ENCODE measurements around the gene DDX23. TPM values are rescaled to one million over a fixed set of nuclear protein-coding genes. Genes with fewer than 3 reads are reported as not detected.

Gene DDX23
- total RNA-seq, 1 donor from 2014 or later = 32.4 TPM

DNA sequence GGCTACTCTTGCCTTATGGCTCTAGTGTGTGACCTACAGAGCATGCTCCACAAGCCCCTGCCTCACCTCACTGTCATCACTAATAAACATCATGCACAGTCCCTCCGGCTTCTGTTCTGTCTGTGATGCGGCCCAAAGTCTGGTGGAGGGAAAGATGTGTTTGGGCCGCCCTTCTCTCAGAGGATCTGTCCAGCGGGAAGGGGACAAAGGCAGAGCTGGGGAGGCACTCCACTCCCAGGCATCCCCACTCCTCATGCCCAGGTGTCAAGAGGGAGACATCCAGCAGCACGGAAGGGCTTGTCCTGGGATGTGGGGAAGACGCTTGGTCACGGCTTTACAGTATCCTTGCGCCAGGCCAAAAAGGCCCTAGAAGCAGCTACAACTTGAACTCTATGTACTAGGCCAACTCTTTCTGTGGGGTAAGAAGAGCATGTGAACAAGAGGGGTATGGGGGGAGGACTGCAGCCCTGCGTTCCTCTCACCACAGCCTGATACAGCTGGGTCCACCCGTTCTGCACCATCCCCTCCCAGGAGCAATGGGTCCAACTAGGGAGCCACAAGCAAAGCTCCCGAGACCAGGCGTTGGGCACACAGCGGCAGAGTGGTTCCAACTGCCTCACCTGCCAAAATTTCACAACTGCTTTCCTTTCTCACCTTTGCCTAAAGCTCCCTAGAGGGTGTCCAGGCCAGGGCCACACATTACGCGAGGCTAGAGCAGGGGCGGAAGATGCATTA is 23.0 kb downstream of the DDX23 start:
- DNase-seq = no peak
- intact Hi-C loops (cut with DNase I) = no loop called here
- no peak for ATAC-seq (ENCODE audit: poor library complexity)

DNA sequence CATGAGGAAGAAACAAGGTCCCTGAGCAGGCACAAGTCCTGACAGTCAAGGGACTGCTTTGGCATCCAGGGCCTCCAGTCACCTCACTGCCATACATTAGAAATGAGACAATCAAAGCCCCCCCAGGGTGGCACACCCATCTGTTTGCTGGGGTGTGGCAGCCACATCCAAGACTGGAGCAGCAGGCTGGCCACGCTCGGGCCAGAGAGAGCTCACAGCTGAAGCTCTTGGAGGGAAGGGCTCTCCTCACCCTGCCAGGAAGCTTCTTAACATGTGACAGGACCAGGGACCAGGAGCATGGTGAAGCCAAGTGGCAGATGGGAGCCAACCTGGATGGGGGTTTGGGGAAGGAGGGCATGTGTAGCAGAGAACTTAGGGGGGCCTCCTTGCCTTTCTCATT is 23.7 kb downstream of the DDX23 start:
- intact Hi-C loops (cut with DNase I) = no loop called here
- DNase-seq = no peak
- no peak for ATAC-seq (ENCODE audit: poor library complexity)

DNA sequence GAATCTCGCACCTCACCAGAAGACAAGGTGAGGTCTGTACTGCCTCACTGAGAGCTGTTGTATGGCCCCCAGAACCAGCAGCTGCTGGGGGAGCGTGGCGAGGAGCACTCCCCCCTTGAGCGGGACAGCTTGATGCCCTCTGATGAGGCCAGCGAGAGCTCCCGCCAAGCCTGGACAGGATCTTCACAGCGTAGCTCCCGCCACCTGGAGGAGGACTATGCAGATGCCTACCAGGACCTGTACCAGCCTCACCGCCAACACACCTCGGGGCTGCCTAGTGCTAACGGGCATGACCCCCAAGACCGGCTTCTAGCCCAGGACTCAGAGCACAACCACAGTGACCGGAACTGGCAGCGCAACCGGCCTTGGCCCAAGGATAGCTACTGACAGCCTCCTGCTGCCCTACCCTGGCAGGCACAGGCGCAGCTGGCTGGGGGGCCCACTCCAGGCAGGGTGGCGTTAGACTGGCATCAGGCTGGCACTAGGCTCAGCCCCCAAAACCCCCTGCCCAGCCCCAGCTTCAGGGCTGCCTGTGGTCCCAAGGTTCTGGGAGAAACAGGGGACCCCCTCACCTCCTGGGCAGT is 24.4 kb downstream of the DDX23 start:
- intact Hi-C loops (cut with DNase I) = no loop called here
- DNase-seq = no peak
- no peak for ATAC-seq (ENCODE audit: poor library complexity)

DNA sequence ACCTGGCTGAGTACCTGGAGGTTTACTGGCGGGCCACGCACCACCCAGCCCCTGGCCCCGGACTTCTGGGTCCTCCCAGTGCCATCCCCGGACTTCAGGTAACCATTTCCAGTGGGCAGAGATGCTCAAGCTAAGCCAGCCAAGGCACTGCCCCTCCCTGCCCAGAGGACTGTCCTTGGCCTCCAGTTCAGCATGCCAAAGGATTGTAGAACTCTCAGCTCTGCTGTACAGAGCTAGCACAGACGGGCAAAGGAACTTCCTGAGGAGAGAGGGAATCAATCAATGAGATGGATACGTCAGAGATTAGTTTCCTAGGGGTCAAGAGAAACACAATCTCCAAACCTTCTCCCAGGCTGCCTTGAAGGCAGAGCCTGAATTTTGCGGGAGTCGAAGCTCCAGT is 24.9 kb downstream of the DDX23 start:
- ATAC-seq (ENCODE audit: poor library complexity) (no peak), DNase-seq (no peak)
- intact Hi-C loops (cut with DNase I) = no loop called here

DNA sequence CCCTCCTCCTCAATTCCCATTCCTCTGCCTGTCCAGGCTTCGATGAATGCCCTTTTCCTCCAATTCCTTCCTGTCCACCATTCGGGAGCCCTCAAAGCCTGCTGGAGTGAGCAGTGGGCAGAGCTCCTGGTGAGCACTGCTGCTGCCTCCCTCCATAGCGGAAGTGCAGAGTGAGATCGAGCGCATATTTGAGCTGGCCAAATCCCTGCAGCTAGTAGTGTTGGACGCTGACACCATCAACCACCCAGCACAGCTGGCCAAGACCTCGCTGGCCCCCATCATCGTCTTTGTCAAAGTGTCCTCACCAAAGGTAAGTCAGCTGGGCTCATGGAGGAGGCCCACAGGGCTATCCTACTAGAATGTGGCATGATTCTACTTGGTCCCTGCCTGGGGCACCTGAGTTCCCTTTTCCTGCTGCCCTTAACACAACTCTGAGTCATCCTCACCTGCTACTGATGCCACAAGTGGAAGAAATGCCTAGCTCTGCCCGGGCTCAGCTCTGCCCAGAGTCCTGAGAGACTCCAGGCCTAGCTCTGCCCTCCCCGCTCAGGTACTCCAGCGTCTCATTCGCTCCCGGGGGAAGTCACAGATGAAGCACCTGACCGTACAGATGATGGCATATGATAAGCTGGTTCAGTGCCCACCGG is 25.6 kb downstream of the DDX23 start:
- DNase-seq (no peak), ATAC-seq (ENCODE audit: poor library complexity) (no peak)
- intact Hi-C loops (cut with DNase I) = no loop called here

DNA sequence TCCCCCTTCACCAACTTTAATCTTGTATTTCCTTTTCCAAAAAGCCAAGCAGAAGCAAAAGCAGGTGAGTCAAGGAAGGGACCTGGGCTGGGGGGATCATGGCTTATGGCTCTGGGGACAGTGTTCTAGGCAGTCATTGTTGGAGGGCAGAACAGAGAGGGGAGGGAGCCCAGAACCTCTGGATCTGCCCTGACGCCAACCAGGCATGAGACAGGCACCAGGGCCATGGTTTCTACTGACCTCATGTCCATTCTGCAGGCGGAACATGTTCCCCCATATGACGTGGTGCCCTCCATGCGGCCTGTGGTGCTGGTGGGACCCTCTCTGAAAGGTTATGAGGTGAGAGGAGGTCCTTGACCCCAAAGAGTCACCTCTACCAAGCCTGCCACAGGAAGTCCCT is 27.1 kb downstream of the DDX23 start:
- ATAC-seq (ENCODE audit: poor library complexity) (no peak), DNase-seq (no peak)
- intact Hi-C loops (cut with DNase I) = no loop called here

DNA sequence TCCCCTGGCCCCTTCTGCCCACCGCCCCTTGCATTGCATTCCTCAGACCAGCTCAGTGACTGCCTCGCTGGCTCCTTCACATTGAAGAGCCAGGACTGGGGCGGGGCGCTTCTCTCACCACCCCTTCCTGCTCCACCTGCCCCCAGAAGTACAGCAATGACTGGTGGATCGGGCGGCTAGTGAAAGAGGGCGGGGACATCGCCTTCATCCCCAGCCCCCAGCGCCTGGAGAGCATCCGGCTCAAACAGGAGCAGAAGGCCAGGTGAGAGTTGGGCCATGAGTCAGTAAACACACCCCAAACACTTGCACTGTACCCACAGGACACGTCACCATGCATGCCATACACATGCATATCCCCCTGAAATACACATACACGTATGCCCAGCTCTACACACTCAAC is 27.9 kb downstream of the DDX23 start:
- intact Hi-C loops (cut with DNase I) = no loop called here
- DNase-seq (no peak), ATAC-seq (ENCODE audit: poor library complexity) (no peak)

DNA sequence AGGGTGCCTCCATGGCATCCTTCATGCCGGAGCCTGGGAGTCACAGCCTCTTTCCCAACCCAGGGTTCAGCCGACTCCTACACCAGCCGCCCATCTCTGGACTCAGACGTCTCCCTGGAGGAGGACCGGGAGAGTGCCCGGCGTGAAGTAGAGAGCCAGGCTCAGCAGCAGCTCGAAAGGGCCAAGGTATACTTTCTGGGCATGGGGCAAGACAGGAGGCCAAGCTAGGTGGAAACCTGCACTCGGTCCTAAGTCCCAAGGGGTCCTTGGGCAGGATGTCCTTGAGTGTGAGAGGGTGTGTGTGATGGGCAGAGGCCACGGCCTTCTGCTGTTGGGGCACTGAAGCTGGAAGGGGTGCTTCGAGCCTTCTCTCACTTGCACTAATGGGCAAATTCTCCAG is 28.7 kb downstream of the DDX23 start:
- DNase-seq (no peak), ATAC-seq (ENCODE audit: poor library complexity) (no peak)
- intact Hi-C loops (cut with DNase I) = no loop called here

DNA sequence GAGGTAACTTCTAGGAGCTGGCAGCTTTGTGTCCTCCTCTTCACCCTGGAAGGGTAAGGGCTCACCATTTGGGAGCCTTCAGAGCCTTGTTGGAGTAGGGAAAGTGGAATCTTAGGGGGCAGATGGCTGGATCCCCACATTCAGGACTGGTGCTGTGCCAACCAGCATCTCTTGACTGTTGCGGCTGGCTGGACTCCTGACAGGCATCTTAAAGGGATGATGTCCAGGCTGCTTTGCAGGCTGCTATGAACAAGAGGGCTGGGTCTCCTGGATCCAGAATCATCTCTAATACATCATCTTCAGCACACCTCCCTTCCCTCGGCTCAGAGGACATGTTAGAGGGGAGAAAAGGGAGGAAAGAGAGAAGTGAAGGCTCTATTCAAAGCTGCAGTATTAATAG is 29.3 kb downstream of the DDX23 start:
- intact Hi-C loops (cut with DNase I) = no loop called here
- ATAC-seq (ENCODE audit: poor library complexity) (no peak), DNase-seq (no peak)

DNA sequence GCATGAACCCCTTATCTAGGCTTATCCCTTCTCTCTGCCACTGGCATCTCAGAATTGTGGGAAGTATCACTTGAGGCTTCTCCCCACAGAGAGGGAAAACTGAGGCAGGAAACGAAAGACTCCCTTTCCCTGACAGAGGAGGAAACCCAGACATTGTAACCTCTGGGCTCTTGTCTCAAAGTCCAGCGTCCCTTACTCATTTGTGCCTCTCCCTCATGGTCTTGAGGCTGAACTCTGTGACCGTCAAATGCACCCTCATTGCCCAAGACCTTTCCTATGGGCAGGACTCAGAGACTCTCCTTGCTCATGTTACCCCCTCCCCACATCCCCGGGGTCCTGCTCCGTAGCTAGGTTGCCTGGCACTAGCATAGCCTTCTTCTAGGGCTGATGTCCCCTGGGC is 29.8 kb downstream of the DDX23 start:
- DNase-seq (no peak), ATAC-seq (ENCODE audit: poor library complexity) (no peak)
- intact Hi-C loops (cut with DNase I) = no loop called here

DNA sequence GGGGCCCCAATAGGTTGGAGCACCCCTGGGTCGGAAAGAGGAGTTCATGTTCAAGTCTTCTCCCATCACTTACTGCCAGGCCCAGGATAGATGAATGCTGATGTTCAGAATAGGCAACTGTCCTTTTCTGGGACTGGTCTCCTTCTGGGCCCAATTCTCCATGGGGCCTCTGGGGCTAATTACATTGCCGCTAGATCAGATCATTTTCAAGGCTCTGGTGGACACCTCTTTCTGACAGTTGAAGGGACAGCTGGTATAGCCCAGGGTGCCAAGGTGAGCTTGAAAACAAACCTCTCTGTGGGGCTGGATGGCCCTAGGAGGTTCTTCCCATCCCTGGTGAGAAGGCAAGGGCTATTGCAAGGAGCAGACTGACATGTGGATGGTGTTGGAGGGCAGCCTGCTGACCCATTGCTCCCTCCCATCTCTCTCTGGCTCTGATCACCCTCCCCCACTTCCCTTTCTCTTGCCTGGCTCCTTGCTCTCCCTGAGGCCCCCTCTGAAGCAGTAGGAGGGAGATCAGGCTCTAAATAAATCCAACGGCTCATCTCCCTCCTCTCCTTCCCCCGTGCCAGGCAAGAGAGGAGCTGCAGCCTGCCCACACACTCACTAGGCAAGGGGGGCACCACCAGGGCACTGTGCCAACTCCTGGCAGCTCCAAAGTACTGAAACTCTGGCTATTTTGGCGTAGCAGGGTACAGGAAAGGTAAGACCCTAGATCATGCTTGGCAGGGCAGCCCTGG is 31.8 kb downstream of the DDX23 start:
- ATAC-seq (ENCODE audit: poor library complexity) = no peak
- DNase-seq = no peak
- intact Hi-C loops (cut with DNase I) = no loop called here

DNA sequence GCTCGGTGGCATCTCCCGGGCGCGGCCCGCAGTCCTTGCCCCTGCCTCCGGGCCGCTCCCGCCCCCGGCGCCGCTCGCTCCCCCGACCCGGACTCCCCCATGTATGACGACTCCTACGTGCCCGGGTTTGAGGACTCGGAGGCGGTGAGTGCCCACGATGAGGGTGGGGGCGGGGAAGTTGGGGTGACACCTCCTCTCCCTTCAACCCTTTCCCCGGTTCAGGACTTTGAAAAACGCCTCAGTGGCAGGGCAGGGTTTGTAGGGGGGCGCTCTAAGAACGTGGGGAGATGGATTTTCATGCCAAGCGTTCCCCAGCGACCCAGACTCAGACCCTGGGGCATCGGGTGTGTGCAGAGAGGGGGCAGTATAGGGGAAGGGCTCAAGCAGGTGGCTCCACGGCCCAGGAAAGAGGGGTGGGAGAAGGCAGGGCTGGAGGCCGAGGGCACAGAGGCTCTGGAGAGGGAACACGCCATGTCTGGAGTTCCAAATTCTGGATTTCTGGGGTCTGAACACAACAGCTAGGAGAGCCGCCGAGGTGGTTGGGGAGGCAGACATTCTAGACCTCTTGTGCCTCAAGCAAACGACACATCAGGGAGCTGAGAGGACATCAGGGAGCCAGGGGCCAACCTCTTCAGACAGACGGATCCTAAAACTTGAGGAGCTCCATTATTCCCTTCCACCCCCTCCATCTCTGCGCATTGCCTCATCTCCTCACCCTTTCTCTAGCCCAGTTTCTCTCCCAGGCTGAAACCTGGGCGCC is 33.0 kb downstream of the DDX23 start:
- intact Hi-C loops (cut with DNase I) = no loop called here
- no peak for DNase-seq
- no peak for ATAC-seq (ENCODE audit: poor library complexity)

DNA sequence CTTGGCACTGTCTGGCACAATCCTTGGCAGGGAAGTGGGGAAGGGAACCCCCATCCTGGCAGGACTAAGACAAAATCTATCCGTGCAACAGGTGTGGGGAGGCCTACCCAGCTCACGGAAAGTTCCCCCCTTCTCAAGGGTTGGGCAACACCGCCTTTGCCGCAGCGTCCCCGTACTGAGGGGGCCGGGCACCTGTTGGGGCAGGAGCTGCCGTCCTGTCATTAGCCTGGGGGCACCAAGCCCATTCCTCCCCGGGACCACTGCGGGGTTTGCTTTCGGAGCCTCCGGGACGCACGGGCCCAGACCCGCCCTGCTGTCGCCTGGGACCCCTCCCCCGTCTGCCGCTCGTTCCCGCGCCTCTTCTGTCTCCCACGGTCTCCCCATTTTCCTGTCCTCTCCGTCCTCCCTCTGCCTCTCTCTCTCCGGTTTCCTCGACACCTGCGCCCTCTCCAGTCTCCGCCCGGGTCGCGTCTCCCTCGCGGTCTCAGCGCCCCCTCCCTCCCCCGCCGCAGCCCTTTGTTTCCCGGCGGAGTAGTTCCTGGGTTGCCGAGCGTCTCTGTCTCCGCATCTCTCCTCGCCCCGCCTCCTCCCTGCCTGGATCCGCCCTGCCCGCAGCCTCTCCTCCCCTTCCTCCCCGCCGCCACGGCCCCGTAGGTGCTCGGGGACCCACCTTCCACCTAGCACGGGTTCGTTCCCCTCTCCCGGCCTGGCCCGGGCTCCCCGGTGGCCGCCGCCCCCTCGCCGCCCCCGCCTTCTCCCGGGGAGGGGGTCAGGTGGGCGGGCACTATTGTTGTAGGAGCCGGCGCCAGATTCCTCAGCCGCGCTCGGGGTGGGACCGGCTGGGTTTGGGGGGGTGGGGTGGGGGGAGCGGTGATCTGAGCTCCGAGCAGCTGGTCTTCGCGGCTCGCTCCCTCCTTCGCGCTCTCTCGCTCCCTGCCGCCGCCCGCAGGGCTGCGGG is 33.8 kb downstream of the DDX23 start, which contains the start of gene CACNB3:
Gene CACNB3, plus strand, starts transcription at position 624 of the 958 bp plus-strand sequence. CDS start 434 bp downstream, outside the sequence.
- peak; percentile 14 for ATAC-seq (ENCODE audit: poor library complexity)
- intact Hi-C loops (cut with DNase I) = no loop called here
- DNase-seq = peak; percentile 85

DNA sequence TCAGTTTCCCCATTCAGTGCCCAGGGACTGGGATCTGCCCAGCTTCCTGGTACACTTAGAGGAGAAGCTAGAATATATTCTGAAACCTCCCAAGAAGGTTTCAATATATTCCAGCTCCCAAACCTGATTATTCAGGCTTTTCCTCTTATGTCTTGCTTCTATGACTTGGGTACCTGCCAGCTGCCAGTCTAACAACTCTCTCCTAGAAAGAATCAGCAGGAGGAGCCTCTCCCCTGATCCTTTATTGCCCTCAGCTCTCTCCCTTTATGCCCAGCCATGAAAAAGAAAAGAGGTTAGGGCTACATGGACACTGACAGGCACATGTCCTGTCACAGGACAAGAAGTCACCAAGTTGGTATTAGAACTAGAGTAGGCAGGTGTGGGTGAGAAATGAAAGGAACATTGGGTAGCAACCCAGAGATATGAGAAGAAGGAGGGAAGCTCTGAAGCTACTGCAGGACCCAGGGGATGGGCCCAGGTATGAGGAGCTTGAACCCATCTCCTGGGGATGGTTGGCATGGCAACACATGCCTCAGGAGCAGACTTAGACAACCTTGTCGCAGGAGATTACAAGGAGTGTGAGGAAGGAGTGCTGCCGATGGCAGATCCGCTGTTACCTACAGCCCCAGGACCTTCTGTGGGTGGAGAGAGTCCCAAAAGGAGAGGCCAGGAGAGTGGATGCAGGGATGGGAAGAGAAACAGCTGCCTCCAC is 35.7 kb downstream of the DDX23 start:
- intact Hi-C loops (cut with DNase I) = no loop called here
- DNase-seq (no peak), ATAC-seq (ENCODE audit: poor library complexity) (no peak)

DNA sequence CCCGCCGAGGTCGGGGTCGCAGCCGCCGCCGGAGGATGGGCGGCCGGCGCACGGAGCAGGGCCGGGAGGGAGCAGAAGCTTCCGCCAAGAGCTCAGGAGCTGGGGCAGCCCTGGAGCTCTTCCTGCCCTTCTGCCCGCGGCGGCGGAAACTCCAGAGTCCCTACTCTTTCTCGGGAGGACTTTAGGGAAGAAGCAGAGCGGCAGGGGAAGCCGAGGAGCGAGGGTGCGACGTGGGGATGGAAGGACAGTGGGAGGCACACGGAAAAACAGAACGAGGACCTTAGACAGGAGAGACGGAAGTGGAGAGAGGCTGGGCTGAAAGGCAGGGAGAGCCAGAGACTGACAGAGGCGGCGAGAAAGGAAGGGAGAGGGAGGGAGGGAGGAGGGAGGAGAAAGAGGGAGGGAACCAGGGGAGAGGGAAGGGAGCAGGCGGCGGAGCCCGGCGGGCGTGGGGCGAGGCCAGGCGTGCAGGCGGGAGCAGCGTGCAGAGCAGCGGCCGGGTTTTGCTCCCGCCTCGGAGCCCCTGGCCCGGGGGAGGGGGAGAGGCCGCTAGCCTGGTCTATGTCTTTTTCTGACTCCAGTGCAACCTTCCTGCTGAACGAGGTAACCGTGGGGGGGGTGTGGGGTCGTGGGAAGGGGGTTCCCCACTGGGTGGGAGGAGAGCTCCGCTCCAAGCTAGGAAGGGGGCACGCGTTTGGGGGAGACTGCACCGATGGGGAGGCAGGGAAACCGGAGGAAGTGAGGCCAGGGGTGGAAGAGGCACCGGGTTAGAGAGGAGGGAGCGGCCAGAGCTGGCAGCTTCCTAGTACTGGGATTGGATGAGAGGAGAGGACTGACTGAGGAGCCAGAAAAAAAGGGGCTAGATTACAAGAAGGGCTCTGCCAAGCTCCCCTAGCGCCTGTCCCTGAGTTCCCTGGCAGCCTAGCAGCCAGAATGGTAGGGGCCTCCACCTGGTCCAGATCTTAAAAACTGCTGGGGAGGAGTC is 36.5 kb downstream of the DDX23 start:
- ATAC-seq (ENCODE audit: poor library complexity) (peak; percentile 86), DNase-seq (peak; percentile 84)
- intact Hi-C loops (cut with DNase I) = no loop called here
